DMS53 treated with DMSO at 0.1 percent for 48 hours (cell line): ENCODE measurements around the gene RPRD1B.

Experiments used
- DNase-seq: peaks from one replicate; lab custom pipeline; 2025; ENCODE audit not compliant: unreplicated experiment; lab: John Stamatoyannopoulos, UW

Gene RPRD1B

GRCh38 chr20:38119446-38119845, 85.9 kb downstream of the RPRD1B start:
- no peak for DNase-seq

- DNase-seq: no peak
These were observed 87.1 kb downstream of the RPRD1B start for GRCh38 chr20:38120625-38120988.

DNA sequence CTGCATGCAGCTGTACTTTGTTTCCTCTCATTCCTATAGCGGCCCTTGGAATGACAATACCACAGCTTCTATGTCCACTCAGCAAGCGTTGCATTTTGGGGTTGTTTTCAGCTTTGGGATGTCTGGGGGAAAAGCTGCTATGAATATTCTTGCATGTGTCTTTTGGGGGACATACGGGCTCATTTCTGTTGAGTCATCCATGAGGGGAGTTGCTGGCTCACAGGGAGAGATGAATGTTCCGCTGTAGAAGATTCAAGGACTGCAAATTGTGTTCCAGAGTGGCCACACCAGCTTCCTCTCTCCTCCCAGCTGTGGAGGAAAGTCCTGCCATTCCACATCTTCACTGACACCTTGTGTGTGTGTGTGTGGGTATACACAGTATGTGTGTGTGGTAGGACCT, 88.2 kb downstream of the RPRD1B start:
- DNase-seq: no peak

GRCh38 chr20:38123021-38123587, 89.6 kb downstream of the RPRD1B start:
- DNase-seq: peak; percentile 14

- DNase-seq: peak; percentile 90
These were observed 91.9 kb downstream of the RPRD1B start for GRCh38 chr20:38125157-38126056.

DNA sequence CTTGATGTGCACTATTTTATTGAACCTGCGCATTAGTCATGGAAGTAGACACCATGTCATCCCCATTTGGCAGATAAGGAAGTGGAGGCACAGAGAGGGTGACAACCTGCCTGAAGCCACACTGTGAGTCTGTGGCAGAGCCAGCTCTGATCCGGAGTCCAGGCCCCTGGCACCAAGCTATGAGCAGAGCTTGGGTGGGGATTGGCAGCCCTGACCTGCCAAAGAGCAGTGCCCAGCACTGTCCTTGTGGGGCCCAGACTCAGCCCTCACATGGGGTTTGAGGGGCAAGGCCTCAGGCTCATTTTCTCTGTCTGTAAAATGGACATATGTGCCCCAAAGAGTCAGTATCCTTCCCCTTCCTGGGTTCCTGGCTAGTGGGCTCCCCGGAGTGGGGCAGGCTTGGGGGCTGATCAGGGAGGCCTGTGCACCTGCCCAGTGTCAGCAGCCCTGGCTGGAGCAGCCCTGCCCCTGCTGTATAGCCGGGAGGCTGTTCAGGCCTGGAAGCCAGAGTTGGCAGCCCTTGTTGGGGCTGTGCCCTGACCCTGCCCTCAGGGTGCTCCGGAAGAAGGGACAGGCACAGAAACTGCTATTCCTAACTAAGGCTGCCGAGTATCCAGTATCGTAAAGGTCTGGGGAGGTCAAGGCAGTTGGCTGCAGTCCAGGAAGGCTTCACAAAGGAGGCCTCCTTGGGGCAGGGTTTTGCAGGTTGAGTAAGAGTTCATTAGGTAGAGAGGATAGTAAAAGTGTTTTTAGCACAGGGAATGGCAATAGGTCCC, 92.8 kb downstream of the RPRD1B start:
- DNase-seq: no peak

DNA sequence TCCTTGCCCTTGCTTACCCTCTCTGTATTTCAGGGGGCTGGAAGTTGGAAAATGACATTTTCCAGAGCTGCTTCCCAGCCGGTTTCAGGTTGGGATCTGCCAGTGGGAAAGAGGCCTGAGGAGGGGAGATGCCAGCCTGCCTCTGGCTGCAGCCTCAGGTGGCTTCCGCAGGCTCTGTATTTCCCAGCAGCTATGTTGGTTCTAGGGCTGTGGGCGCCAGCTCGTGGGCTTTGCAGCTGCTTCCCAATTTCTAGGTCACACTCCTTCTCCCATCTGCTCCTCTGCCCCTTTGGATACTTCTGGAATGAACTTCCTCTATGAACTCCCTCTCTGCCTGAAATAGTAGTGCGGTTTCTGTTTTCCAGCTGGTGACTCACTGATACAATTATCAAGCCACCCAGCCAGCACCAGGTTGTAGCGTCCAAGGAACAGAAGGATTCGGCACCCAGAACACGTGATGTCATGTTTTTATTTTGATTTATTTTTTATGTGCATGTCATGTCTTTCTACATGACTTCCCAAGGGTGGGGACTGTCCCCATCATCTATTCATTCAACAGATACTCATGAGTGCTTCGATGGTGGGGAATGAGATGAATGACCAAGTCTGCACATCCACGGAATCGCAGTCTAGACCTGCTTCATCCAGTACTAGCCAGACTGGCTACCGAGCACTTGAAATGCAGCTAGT, 93.5 kb downstream of the RPRD1B start:
- peak; percentile 93 for DNase-seq

GRCh38 chr20:38127920-38128528, 94.5 kb downstream of the RPRD1B start:
- no peak for DNase-seq

DNA sequence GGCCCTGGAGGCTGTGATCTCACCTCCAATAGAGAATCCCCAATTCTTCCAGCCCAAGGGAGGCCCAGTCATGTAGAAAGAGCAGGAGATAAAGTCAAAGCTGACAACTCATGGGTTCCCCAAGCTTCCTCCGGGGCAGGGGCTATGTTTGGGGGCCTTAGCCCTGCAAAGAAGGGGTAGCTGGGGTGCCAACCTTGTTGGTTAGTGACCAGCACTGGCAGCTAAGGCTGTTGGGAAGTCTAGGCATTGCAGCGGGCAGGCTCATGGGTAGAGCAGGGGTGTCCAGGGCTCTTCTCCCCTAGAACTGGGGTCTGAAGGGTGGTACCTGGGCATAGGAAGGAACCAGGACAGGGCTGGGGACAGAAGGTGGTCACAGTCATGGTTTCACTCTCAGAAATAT, 95.1 kb downstream of the RPRD1B start:
- DNase-seq: no peak

DNA sequence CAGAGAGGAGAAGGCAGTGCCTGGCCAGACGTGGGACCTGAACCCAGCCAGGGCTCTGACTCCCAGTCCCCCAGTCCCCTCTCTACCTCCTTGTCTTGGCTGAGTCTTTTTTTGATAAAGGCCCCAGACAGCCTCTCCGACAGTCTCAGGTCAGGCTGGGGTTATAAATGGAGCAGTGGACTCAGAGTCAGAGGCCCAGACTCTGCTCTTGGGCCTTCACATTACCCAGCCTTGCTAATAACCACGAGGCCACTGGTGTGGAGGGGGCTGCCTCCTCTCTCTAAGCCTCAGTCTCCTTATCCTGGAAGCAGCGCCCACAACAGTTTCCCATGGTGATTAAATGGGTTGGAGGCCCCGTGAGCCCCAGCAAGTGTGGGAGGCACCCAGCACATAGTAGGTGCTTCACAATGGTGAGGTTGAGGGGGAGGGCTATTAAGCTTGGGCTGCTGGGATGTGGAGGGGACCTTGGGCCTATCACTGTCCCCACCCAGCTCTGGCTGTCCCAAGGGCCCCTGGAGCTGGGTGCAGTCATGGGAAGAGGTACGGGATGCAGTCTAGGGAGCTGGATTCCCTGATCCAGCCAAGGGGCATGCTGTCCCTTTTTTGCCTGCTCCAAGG, 95.8 kb downstream of the RPRD1B start:
- no peak for DNase-seq

- no peak for DNase-seq
These were observed 96.5 kb downstream of the RPRD1B start for GRCh38 chr20:38129893-38130609.

DNA sequence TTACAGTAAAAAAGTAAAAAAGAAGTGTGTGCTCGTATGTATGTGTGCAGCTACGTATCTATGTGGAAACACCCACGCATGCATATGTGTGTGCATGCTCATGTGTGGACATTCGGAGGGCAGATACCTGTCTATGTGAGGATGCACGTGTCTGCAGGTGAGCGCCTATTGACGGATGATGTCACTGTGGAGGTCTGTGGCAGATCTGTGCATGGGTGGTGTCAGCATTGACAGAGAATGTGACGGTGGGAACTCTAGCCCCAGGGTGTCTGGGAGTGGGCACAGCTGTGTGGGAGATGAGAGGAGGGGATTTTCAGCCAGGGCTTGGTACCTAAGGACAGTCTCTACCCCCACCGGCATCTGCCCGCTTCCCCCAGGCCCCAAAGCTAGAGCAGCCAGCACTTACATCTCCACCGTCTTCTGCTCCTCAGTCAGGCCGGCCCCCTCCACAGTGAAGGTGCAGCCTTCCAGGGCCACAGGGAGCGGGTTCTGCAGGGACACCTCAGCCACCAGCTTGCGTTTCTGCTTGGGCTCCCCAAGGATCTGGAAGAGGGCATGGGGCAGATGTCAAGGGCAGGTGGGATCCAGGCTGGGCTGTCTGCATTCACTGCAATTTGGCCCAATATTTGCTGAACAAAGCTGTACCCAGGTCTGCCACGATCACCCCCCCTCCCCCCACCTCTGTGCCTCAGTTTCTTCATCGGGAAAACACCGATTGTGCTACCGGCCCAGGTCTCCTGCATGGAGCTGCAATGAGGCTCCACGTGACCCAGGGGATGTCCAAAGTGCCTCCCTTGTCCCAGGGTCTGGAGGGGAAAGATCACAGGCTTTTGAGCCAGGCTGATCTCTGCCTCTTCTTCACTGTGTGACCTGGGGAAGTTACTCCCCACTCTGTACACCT, 97.4 kb downstream of the RPRD1B start:
- no peak for DNase-seq

DNA sequence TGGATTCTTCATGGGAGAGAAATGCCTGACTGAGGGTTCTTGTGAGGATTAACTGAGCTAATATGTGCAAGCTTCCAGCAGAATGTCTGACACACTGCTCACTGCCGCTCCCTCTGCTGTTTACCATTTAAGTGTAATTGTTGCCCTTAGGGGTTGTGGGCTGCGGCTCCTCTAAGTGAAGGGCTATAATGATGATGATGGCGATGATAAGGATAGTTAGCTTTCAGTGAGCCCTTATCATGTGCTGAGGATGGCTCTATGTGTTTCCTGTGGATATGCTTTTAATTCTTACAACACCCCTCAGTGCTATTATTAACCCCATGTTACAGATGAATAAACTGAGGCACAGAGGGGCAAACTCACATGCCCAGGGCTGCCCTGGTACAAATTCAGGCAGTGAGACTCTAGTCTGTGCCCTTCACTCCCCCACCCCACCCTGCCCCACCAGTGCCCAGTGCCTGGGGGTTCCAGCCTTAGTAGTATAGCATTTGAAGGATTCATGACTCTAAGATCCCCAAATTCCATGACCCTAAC, 98.1 kb downstream of the RPRD1B start:
- no peak for DNase-seq

- DNase-seq: no peak
These were observed 98.8 kb downstream of the RPRD1B start for GRCh38 chr20:38132156-38132909.

- no peak for DNase-seq
These were observed 99.5 kb downstream of the RPRD1B start for GRCh38 chr20:38132910-38133501.

- DNase-seq: no peak
These were observed 100.3 kb downstream of the RPRD1B start for GRCh38 chr20:38133680-38134426.
